Hepatocyte (in vitro differentiated cells): ENCODE measurements around the gene BDKRB1. TPM values are rescaled to one million over a fixed set of nuclear protein-coding genes. Genes with fewer than 3 reads are reported as not detected.

Experiments used
- DNase-seq: peaks from one replicate; pipeline ENCODE4 v3.0.0-alpha.2; 2016; ENCODE audit warnings: low spot score
- H2AFZ ChIP-seq: fragments of 200-600 bp; sonication (generic); 2 replicates; pipeline ENCODE4 v1.6.0; 2016; ENCODE audit warnings: antibody characterized with exemption, mild to moderate bottlenecking
- H3K27ac ChIP-seq: fragments of 200-600 bp; sonication (generic); 2 replicates; pipeline ENCODE4 v1.5.1; 2016; ENCODE audit warnings: mild to moderate bottlenecking
- H3K27me3 ChIP-seq: fragments of 200-600 bp; sonication (generic); 2 replicates; pipeline ENCODE4 v1.6.1; 2016
- H3K36me3 ChIP-seq: fragments of 200-600 bp; sonication (generic); replicated peaks from 2 replicates; pipeline ENCODE4 v1.5.1; 2016; ENCODE audit warnings: low read depth; ENCODE audit not compliant: insufficient read depth
- H3K4me1 ChIP-seq: fragments of 200-600 bp; sonication (generic); 2 replicates; pipeline ENCODE4 v1.5.1; 2016; ENCODE audit warnings: mild to moderate bottlenecking, moderate library complexity; ENCODE audit not compliant: insufficient read depth
- H3K4me2 ChIP-seq: fragments of 200-600 bp; sonication (generic); 2 replicates; pipeline ENCODE4 v1.6.0; 2016
- H3K4me3 ChIP-seq: fragments of 200-600 bp; sonication (generic); 2 replicates; pipeline ENCODE4 v1.5.1; 2016; ENCODE audit warnings: mild to moderate bottlenecking
- H3K79me2 ChIP-seq: fragments of 200-600 bp; sonication (generic); 2 replicates; pipeline ENCODE4 v1.6.0; 2017; ENCODE audit warnings: mild to moderate bottlenecking
- H3K9me2 ChIP-seq: fragments of 200-600 bp; sonication (generic); replicated peaks from 2 replicates; pipeline ENCODE4 v1.6.0; 2017; ENCODE audit warnings: mild to moderate bottlenecking; ENCODE audit not compliant: insufficient read depth
- H3K9me3 ChIP-seq: fragments of 200-600 bp; sonication (generic); 2 replicates; pipeline ENCODE4 v1.5.1; 2016; ENCODE audit warnings: low read depth, mild to moderate bottlenecking
- H4K20me1 ChIP-seq: fragments of 200-600 bp; sonication (generic); 2 replicates; pipeline ENCODE4 v1.6.0; 2016; ENCODE audit warnings: mild to moderate bottlenecking; ENCODE audit not compliant: insufficient read depth, poor library complexity, severe bottlenecking
- EZH2 ChIP-seq: fragments of 200-600 bp; sonication (generic); IDR thresholded peaks from 2 replicates; pipeline ENCODE4 v1.6.1; 2016; ENCODE audit warnings: antibody characterized with exemption, mild to moderate bottlenecking, borderline replicate concordance
- EZH2phosphoT487 ChIP-seq: fragments of 200-600 bp; sonication (generic); IDR thresholded peaks from one replicate; pipeline ENCODE4 v1.6.1; 2018; ENCODE audit warnings: antibody characterized with exemption, mild to moderate bottlenecking, low read depth, moderate library complexity; ENCODE audit not compliant: unreplicated experiment, severe bottlenecking
- WGBS: methylation state at CpG from one replicate; pipeline ENCODE4 v1.1.6; 2016; ENCODE audit warnings: low lambda C conversion rate; ENCODE audit errors: missing lambda C conversion rate; 5-methylcytosine and 5-hydroxymethylcytosine counted together
- polyA plus RNA-seq: library from polyadenylated mRNA; unstranded; fragments of >200 nt; fragmentation: Nextera tagmentation; extraction: Ambion mirVana; gene quantifications from 2 replicates; pipeline ENCODE4 v1.2.1, GENCODE V29; 2016
- total RNA-seq: library from RNA; depleted of rRNA; stranded (reverse); fragments of >200 nt; gene quantifications from 2 replicates; pipeline ENCODE4 v1.2.3, GENCODE V29; 2014
- TF ChIP-seq, protein P1 (sequence below): fragments of 200-600 bp; sonication (generic); IDR thresholded peaks from 2 replicates; pipeline ENCODE4 v1.5.1; 2016; ENCODE audit warnings: antibody characterized with exemption, mild to moderate bottlenecking; ENCODE audit not compliant: poor library complexity

The BDKRB1 gene
- total and polyA plus RNA-seq, 2 experiments from 2014 or later: 11.9 to 33.0 TPM

GRCh38 chr14:96213871-96214465 is 42.0 kb upstream of the BDKRB1 start:
- TF ChIP-seq EZH2phosphoT487 (no peak), EZH2 (no peak)
- TF ChIP-seq, protein P1, sequence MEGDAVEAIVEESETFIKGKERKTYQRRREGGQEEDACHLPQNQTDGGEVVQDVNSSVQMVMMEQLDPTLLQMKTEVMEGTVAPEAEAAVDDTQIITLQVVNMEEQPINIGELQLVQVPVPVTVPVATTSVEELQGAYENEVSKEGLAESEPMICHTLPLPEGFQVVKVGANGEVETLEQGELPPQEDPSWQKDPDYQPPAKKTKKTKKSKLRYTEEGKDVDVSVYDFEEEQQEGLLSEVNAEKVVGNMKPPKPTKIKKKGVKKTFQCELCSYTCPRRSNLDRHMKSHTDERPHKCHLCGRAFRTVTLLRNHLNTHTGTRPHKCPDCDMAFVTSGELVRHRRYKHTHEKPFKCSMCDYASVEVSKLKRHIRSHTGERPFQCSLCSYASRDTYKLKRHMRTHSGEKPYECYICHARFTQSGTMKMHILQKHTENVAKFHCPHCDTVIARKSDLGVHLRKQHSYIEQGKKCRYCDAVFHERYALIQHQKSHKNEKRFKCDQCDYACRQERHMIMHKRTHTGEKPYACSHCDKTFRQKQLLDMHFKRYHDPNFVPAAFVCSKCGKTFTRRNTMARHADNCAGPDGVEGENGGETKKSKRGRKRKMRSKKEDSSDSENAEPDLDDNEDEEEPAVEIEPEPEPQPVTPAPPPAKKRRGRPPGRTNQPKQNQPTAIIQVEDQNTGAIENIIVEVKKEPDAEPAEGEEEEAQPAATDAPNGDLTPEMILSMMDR: no peak
- no peaks in the 10 kb centered on the region for H4K20me1 ChIP-seq
- H3K9me3 ChIP-seq: no peaks in the 10 kb centered on the region
- H3K4me1 ChIP-seq: no peaks in the 10 kb centered on the region
- H3K79me2 ChIP-seq: no peaks in the 10 kb centered on the region
- no peaks in the 10 kb centered on the region for H3K9me2 ChIP-seq
- no peaks in the 10 kb centered on the region for H3K36me3 ChIP-seq
- no peak overlapping the region for H3K4me2 ChIP-seq
- no peaks in the 10 kb centered on the region for H3K27me3 ChIP-seq
- WGBS: 87% methylated on average over 9 of the region's 10 CpGs
- no peak overlapping the region for H2AFZ ChIP-seq
- no peak overlapping the region for H3K4me3 ChIP-seq
- H3K27ac ChIP-seq: no peak overlapping the region
- DNase-seq: no peak

DNA sequence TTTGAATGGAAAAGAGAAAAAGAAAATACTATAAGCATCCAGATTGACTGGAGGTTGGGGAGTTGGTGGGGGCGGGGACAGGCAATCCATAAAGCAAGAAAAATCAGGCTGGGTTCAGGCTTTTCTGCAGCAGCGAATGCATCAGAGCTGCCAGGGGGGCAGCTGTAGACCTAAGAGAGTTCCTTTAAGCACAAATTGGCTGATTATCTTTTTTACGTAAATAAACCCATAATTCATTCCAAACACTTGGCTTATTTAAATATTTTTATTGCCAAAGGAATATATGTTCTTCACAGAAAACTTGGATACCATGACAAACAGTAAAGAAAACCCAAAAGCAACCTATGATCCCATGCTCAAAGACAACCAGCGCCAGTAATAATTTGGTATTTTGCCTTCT is 41.2 kb upstream of the BDKRB1 start:
- Histone ChIP-seq H3K4me2 (no peak overlapping the region), H3K4me3 (no peak overlapping the region), H3K4me1 (peaks cover 3% of the 10 kb centered on the region), H4K20me1 (no peaks in the 10 kb centered on the region), H2AFZ (no peak overlapping the region), H3K36me3 (no peaks in the 10 kb centered on the region), H3K27ac (no peak overlapping the region), H3K9me2 (no peaks in the 10 kb centered on the region), H3K27me3 (no peaks in the 10 kb centered on the region), H3K79me2 (no peaks in the 10 kb centered on the region), H3K9me3 (no peaks in the 10 kb centered on the region)
- DNase-seq: no peak
- 85% methylated on average over 4 of the region's 4 CpGs for WGBS
- TF ChIP-seq EZH2phosphoT487 (no peak), EZH2 (no peak)
- TF ChIP-seq, protein P1: no peak

DNA sequence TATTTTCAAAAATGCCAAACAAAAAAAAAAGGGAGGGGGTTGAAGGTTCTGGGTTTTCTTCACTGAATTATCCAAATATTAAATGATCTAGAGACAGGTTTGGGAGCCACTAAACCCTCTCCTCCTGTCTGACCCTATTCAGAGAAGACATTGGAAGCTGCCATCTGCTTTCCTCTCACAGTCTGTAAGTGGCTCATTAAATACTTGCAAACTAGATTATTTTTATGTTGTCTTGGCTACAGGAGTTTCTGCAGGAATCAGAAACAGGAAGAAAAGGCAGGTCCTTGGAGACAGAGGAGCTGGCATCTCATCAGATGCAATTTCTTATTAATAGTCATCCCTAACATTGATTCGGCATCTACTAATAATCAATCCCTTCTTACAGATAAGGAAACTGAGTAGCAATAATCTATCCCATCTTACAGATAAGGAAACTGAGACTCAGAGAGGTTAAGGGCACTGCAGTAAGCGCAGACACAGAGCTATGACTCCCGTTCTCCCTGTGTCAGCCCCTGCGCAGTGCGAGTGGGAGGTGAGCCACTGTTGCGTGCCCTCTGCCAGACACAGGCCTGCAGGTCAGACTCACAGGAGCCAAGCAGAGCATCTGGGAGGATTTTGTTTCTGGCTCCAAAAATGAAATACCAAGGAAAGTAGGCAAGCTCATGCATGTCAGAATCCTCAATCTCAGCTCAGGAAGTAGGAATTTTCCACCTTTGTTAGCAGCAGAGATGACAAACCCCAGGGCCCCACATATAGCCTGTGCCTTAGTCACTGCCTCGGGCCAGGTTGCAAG is 40.4 kb upstream of the BDKRB1 start:
- Histone ChIP-seq H3K36me3 (no peaks in the 10 kb centered on the region), H3K27ac (no peak overlapping the region), H3K4me3 (no peak overlapping the region), H3K79me2 (no peaks in the 10 kb centered on the region), H2AFZ (no peak overlapping the region), H3K27me3 (no peaks in the 10 kb centered on the region), H4K20me1 (no peaks in the 10 kb centered on the region), H3K9me2 (no peaks in the 10 kb centered on the region), H3K4me2 (no peak overlapping the region), H3K4me1 (peaks cover 3% of the 10 kb centered on the region), H3K9me3 (no peaks in the 10 kb centered on the region)
- 85% methylated on average over 7 of the region's 7 CpGs for WGBS
- DNase-seq: no peak
- TF ChIP-seq, protein P1: no peak
- no peak for TF ChIP-seq EZH2phosphoT487
- no peak for TF ChIP-seq EZH2
